ENCODE measurements around the gene SSTR4.

SSTR4 gene

GRCh38 chr20:23046431-23046830 lies 11.3 kb downstream of the SSTR4 start:
- no peak for DNase-seq

DNA sequence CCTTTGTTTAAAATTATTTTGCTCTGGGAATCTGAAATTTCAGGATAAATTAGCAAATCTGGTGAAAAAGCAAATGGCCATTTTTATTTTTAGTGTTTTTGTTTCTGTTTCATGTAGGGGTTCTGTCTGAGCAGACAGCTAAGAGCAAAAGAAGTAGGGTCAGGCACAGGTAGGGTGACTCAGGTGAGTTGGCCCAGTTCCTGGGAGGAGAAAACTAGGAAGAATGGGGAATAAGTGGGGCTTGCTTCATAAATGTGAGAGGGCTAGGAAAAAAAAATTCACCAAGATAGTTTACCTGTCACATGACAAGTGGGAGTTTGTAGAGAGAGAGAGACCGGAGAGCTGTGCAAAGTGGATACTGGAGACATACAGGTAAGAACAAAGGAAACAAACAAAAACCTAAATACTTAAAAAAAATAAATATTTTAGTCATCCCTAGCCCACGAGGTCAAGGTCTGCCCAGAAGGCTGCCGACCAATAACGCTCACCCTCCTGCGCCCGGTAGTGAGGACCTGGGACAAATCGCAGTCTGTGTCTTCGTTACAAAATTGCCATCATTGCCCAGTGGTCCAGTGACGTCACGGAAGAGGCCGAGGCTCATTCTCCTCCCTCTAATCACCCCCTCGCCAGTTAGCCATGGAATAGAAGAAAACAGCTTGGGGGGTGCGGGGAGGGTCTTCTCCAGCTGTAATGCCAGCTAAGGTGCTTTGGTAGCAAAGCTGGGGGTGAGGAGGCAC lies 12.1 kb downstream of the SSTR4 start:
- DNase-seq, result no peak

GRCh38 chr20:23047738-23048214 lies 12.7 kb downstream of the SSTR4 start:
- DNase-seq, result no peak

GRCh38 chr20:23048283-23049200 lies 13.4 kb downstream of the SSTR4 start:
- DNase-seq, result no peak

GRCh38 chr20:23049201-23050075 lies 14.3 kb downstream of the SSTR4 start, which contains the start of gene THBD:
Gene THBD (minus strand): TSS chr20:23049672. CDS start chr20:23049504, 168 bp downstream.
- DNase-seq, result no peak

DNA sequence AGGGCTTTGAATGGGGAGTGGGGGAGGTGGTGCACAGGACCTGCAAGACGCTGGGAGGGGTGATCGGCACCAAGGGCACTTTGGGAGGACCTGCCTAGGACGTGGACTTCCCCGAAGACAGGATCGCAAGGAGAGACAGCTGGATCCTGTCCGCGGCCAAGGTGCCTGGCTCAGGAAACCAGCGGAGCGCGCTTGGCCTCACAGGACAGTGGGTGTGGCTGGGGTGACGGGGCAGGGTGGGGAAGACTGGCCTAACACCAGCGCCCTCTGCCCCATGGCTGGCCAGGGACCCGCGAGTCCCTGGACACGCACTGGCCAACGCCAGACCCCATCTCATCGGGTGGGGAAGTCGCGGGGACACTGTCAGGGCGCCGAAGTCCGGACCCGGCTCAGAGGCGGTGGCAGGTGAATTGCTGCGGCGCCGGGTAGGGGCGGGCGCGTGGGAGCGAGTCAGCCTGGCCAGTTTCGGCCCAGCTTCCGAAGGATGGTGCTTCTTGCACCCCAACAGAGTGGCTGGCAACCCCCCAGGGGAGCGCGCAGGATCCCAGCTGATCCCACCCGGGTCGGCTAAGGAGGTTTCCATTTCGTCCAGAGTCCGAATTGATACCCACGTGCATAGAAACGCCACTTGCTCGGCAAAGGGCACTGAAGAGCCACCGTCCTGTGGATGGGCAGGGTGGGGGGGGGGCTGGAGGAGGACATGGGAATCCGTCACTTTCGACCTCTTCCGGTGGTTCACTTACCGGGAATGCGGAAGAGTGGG lies 15.1 kb downstream of the SSTR4 start:
- DNase-seq, result no peak

DNA sequence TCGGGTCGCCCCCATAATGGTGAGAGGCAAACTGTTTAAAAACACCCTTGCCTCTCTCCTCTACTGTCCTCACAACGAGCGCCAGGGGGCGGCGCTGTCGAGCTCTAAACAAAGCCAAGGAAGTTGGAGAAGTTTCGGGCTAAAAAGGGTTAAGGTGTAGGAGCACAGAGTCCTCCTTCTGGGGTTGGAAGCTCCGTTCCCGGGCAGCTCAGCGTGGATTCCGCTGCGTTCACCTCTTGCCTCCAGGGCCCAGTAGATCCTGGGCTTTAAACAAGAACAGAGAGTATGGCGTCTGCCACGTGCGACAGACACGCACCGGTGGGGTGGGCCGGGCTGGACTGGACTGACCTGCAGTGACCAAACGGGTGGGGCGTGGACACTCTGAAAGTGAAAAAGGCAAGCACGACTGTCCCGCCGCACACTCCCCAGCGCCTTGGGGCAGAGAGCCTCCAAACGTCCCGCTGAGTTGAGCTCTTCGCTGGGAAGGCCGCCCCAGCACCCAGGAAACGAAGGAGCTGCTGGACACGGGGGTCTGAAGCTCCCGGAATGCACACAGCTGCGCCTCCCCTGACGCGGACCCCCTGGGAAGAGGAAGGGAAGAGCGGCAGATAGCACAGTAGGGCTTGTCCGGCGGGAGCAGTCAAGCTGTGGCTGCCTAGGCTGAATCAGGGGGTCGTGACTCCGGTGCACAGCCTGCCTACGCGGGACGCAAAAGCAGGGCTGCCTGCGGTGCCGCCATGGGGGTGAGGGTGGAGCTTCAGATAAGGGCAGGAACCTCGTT lies 15.9 kb downstream of the SSTR4 start:
- DNase-seq, result no peak

DNA sequence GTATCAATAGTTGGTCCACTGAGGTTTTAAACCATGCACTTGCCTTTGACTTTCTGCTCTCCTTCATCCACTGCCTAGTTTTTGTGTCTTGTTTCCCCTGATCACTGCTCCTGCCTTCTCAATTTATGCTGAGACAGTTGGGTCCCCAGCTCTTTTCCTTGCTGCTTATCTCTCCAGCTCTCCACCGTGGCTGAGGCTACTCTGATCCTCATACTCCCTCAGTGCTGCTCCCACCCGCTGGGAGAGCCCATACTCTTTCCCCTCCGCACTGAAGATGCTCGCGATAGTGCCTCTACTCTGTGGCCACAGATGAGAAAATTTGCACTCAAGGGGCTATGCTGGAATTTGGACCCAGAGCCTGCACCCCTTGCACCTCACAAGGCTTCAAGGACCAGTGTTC lies 17.8 kb downstream of the SSTR4 start:
- no peak for DNase-seq

- DNase-seq, result no peak
These were observed 23.1 kb downstream of the SSTR4 start for GRCh38 chr20:23058240-23058639.

DNA sequence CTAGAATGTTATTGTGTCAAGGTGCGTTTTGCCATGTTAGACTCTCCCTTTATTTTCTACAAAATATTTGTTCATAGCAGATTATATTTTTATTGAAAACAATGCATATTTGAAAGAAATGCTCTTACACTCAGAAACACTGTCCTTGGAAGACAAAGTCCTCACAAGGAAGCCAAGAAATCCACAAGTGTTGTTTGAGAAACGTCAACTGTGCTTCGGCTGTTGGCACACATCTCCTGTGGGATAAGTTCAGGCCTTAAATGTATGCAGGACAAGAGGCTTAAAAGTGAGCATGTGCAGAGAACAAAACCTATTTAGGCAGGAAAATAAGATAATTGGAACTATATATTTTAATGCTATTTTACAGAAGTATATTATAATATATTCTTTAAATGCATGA lies 23.9 kb downstream of the SSTR4 start:
- no peak for DNase-seq

- no peak for DNase-seq
These were observed 24.7 kb downstream of the SSTR4 start for GRCh38 chr20:23059846-23060245.

DNA sequence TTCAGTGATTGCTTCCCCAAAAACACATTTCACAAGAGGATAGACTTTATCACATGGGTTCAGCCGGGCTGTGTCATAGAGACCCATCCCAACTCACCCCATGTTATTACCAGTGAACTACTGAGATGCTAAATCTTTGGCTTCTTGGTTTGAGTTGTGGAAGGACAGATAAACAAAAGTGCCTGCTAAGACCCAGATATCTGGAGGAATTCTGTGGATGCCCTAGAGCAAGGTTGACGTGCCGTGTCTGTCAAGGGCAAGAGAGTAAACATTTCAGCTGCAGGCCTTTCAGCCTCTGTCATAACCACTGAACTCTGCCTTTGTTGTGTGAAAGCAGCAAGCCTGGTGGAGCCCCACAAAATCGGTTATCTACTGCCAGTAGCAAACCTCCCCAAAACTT lies 25.5 kb downstream of the SSTR4 start:
- no peak for DNase-seq

GRCh38 chr20:23061262-23061661 lies 26.1 kb downstream of the SSTR4 start:
- no peak for DNase-seq

GRCh38 chr20:23061734-23062561 lies 26.8 kb downstream of the SSTR4 start:
- DNase-seq, result no peak

GRCh38 chr20:23062632-23063031 lies 27.5 kb downstream of the SSTR4 start:
- no peak for DNase-seq

- no peak for DNase-seq
These were observed 28.1 kb downstream of the SSTR4 start for GRCh38 chr20:23063168-23063567.

DNA sequence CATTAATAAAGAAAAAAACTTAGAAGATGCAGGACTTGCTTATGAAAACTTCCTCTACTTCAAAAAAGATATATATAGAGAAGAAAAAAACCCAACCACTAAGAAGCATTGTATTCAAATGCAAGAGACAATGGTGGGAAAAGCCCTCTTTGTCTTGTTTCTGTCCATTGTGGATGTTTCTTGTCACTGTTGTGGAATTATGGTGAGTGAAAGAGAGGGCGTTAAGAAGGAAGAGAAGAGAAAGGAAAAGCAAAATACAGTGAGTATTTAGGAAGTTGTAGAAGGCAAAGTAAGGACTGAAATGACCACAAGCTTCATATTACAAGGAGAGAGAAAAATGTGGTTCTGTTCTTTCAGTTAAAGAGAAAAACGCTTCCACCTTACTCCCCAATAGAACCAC lies 28.5 kb downstream of the SSTR4 start:
- DNase-seq, result no peak

- DNase-seq, result no peak
These were observed 30.4 kb downstream of the SSTR4 start for GRCh38 chr20:23065266-23066201.

DNA sequence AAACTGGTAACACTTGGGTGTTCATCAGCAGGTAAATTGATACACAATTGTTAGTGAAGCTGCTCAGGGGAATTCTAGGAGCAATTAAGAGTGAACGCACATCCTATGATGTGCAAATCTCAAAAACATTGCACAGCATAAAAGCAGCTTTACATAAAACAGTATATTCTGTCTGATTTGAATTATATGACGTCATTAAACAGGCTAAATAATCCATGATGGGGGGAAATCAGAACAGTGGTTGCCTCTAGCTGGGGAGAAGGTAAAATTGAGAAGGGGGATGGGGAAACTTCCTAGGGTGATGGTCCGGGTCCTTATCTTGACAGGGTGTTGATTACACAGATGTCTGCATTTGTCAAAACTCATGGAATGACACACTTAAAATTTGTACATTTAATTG lies 31.7 kb downstream of the SSTR4 start:
- no peak for DNase-seq

Data from activated CD4-positive, alpha-beta T cell treated with anti-CD3 and anti-CD28 coated beads for 4 hours (primary cell).